ENCODE data around the gene RAB44. TPM values are rescaled to one million over a fixed set of nuclear protein-coding genes. Genes with fewer than 3 reads are reported as not detected.

The RAB44 gene
- total RNA-seq, 1 experiment from 2014 or later: 0.05 TPM

DNA sequence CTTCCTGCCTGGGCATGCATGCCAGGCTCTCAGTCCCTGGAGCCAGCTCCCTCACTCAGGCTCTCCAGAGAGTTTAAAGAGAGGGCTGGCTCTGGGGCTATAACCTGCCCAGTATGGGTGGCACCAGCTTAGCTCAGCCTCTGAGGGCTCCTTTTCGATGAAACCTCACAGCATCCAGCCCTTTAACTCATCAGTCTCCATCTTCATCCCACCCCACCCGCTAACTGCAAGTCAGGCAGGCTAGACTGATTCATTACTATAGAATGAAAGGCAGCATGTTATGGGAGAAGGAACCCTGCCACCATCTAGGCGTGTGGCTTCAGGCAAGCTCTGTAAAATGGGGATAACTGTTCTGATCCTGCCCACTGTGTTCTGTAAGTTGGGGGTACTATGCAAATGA, 53.5 kb downstream of the RAB44 start:
- Histone ChIP-seq H3K9me2 (ENCODE audit: insufficient read depth) (no peaks in the 10 kb centered on the region), H3K36me3 (ENCODE audit: control insufficient read depth in 1 of 2, insufficient read depth in 2 of 2, low read length in 2 of 2) (no peaks in the 10 kb centered on the region), H3K4me3 (replicated peaks in 1 of 2; ENCODE audit: low read depth in 1 of 2, low read length in 2 of 2) (no peak overlapping the region), H3K9me3 (ENCODE audit: control insufficient read depth in 1 of 2, insufficient read depth in 1 of 2, low read depth in 1 of 2, low read length in 2 of 2) (peaks cover 6 to 10% of the 10 kb centered on the region in 2 experiments; a peak in 2 of 4 replicates), H3K27ac (ENCODE audit: low read depth, low read length) (no peak overlapping the region), H4K20me1 (ENCODE audit: insufficient read depth) (no peaks in the 10 kb centered on the region), H3K27me3 (ENCODE audit: insufficient read depth, low read length) (no peaks in the 10 kb centered on the region), H3K4me2 (ENCODE audit: low read length) (no peak overlapping the region), H2AFZ (ENCODE audit: low read depth, low read length, poor library complexity, severe bottlenecking) (no peak overlapping the region), H3K4me1 (ENCODE audit: control insufficient read depth in 1 of 2, insufficient read depth in 2 of 2, low read length in 2 of 2) (peaks cover 5 to 24% of the 10 kb centered on the region in 2 experiments; a peak in 3 of 4 replicates), H3K9ac (ENCODE audit: low read length) (no peak overlapping the region), H3K79me2 (ENCODE audit: insufficient read depth, low read length) (no peaks in the 10 kb centered on the region)
- DNase-seq (ENCODE audit: low read depth, low spot score): no peak
- intact Hi-C loops (cut with micrococcal nuclease): no loop called here
- TF ChIP-seq EZH2phosphoT487 (IDR thresholded peaks at IDR 0.05; ENCODE audit: borderline replicate concordance): no peak
- no peak for TF ChIP-seq ELF1 (IDR thresholded peaks at IDR 0.05; ENCODE audit: borderline replicate concordance, low read depth)
- no peak for TF ChIP-seq REST (IDR thresholded peaks at IDR 0.05; ENCODE audit: low read depth)
- TF ChIP-seq RAD21 (IDR thresholded peaks at IDR 0.05; ENCODE audit: low read depth): no peak
- no peak for TF ChIP-seq CBX3 (IDR thresholded peaks at IDR 0.05; ENCODE audit: low read depth)
- TF ChIP-seq YY1 (IDR thresholded peaks at IDR 0.05; ENCODE audit: extremely low read depth, insufficient replicate concordance, low read depth, low read length): no peak
- TF ChIP-seq, protein P1, sequence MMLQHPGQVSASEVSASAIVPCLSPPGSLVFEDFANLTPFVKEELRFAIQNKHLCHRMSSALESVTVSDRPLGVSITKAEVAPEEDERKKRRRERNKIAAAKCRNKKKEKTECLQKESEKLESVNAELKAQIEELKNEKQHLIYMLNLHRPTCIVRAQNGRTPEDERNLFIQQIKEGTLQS (IDR thresholded peaks at IDR 0.05): no peak
- TF ChIP-seq TCF7L2 (IDR thresholded peaks at IDR 0.05; ENCODE audit: borderline replicate concordance, extremely low read depth, insufficient read depth, insufficient read length): no peak
- TF ChIP-seq ZFX (IDR thresholded peaks at IDR 0.05): no peak
- no peak for TF ChIP-seq ZNF274 (IDR thresholded peaks at IDR 0.05; ENCODE audit: low read depth, low read length)
- TF ChIP-seq FOSL1 (IDR thresholded peaks at IDR 0.05; ENCODE audit: low read depth): no peak
- TF ChIP-seq POLR2AphosphoS5 (IDR thresholded peaks at IDR 0.05; ENCODE audit: low read depth, low read length): no peak
- no peak for TF ChIP-seq SP1 (IDR thresholded peaks at IDR 0.05; ENCODE audit: low read depth)
- TF ChIP-seq CTCF (IDR thresholded peaks at IDR 0.05 in 2 of 3, conservative IDR thresholded peaks at IDR 0.05 in 1 of 3; ENCODE audit: borderline replicate concordance in 1 of 3, insufficient read depth in 1 of 3, low read depth in 2 of 3, low read length in 2 of 3): no peak
- TF ChIP-seq EZH2 (IDR thresholded peaks at IDR 0.05): no peak
- TF ChIP-seq, protein P2, sequence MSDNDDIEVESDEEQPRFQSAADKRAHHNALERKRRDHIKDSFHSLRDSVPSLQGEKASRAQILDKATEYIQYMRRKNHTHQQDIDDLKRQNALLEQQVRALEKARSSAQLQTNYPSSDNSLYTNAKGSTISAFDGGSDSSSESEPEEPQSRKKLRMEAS (IDR thresholded peaks at IDR 0.05): no peak
- no peak for TF ChIP-seq CEBPB (IDR thresholded peaks at IDR 0.05; ENCODE audit: low read depth)
- CTCF ChIA-PET: no interaction called here
- RAD21 ChIA-PET (ENCODE audit: low non-redundant PET in 1 of 2, low total read pairs in 2 of 2, uncharacterized antibody in 2 of 2, unreplicated experiment in 2 of 2): no interaction called here
- POLR2A ChIA-PET: no interaction called here
- no TSS peak for BruUV-seq (replicated peaks)
- ATAC-seq: no peak

All from HCT116 (cell line).